Nephron progenitor cell (in vitro differentiated cells): ENCODE measurements around the gene PEX5L.

Experiments used
- DNase-seq: peaks from one replicate; pipeline ENCODE4 v3.0.0; 2021
- H3K27ac Mint-ChIP-seq: 2 replicates; pipeline ENCODE4 v1.8.0; 2021; ENCODE audit warnings: mild to moderate bottlenecking, moderate library complexity, mixed read lengths
- H3K27me3 Mint-ChIP-seq: 2 replicates; pipeline ENCODE4 v1.8.0; 2021; ENCODE audit warnings: mild to moderate bottlenecking, low read depth, mixed read lengths; ENCODE audit not compliant: poor library complexity
- H3K36me3 Mint-ChIP-seq: 2 replicates; pipeline ENCODE4 v1.8.0; 2021; ENCODE audit warnings: low read depth, mixed read lengths
- H3K4me1 Mint-ChIP-seq: 2 replicates; pipeline ENCODE4 v1.8.0; 2021; ENCODE audit warnings: mixed read lengths
- H3K4me3 Mint-ChIP-seq: 2 replicates; pipeline ENCODE4 v1.8.0; 2021; ENCODE audit warnings: mild to moderate bottlenecking, moderate library complexity, mixed read lengths
- H3K9me3 Mint-ChIP-seq: 2 replicates; pipeline ENCODE4 v1.8.0; 2021; ENCODE audit warnings: mild to moderate bottlenecking, moderate library complexity, mixed read lengths
- CTCF ChIP-seq: fragments of 200-600 bp; sonication (generic); IDR thresholded peaks from 2 replicates; pipeline ENCODE4 v1.5.0; 2021; ENCODE audit warnings: antibody characterized with exemption

PEX5L gene

GRCh38 chr3:179898024-179898423, 138.7 kb downstream of the PEX5L start:
- Mint-ChIP-seq H3K9me3 (no peaks in the 10 kb centered on the region), H3K36me3 (no peaks in the 10 kb centered on the region), H3K27me3 (peaks cover 5% of the 10 kb centered on the region), H3K4me1 (no peaks in the 10 kb centered on the region), H3K4me3 (no peak overlapping the region), H3K27ac (no peak overlapping the region)
- peak; percentile 45 for DNase-seq
- no peak for TF ChIP-seq CTCF

GRCh38 chr3:179897231-179897630, 139.5 kb downstream of the PEX5L start:
- peaks cover 5% of the 10 kb centered on the region for H3K27me3 Mint-ChIP-seq
- no peak overlapping the region for H3K4me3 Mint-ChIP-seq
- H3K9me3 Mint-ChIP-seq = no peaks in the 10 kb centered on the region
- DNase-seq = no peak
- no peaks in the 10 kb centered on the region for H3K36me3 Mint-ChIP-seq
- no peak overlapping the region for H3K27ac Mint-ChIP-seq
- no peaks in the 10 kb centered on the region for H3K4me1 Mint-ChIP-seq
- no peak for TF ChIP-seq CTCF

GRCh38 chr3:179896507-179896906, 140.2 kb downstream of the PEX5L start:
- H3K27me3 Mint-ChIP-seq = peaks cover 5% of the 10 kb centered on the region
- H3K36me3 Mint-ChIP-seq = no peaks in the 10 kb centered on the region
- no peak for TF ChIP-seq CTCF
- no peaks in the 10 kb centered on the region for H3K4me1 Mint-ChIP-seq
- H3K4me3 Mint-ChIP-seq = no peak overlapping the region
- H3K27ac Mint-ChIP-seq = no peak overlapping the region
- no peaks in the 10 kb centered on the region for H3K9me3 Mint-ChIP-seq
- no peak for DNase-seq

- DNase-seq = no peak
- no peaks in the 10 kb centered on the region for H3K36me3 Mint-ChIP-seq
- peaks cover 5% of the 10 kb centered on the region for H3K27me3 Mint-ChIP-seq
- H3K4me1 Mint-ChIP-seq = no peaks in the 10 kb centered on the region
- H3K27ac Mint-ChIP-seq = no peak overlapping the region
- no peak overlapping the region for H3K4me3 Mint-ChIP-seq
- TF ChIP-seq CTCF = no peak
- H3K9me3 Mint-ChIP-seq = no peaks in the 10 kb centered on the region
Observed at GRCh38 chr3:179895330-179895729, 141.4 kb downstream of the PEX5L start.

- no peaks in the 10 kb centered on the region for H3K27me3 Mint-ChIP-seq
- peaks cover 24% of the 10 kb centered on the region for H3K4me1 Mint-ChIP-seq
- H3K36me3 Mint-ChIP-seq = no peaks in the 10 kb centered on the region
- no peak overlapping the region for H3K27ac Mint-ChIP-seq
- TF ChIP-seq CTCF = no peak
- no peak overlapping the region for H3K4me3 Mint-ChIP-seq
- H3K9me3 Mint-ChIP-seq = no peaks in the 10 kb centered on the region
- no peak for DNase-seq
Observed at GRCh38 chr3:179887295-179887943, 149.3 kb downstream of the PEX5L start.

GRCh38 chr3:179885950-179886349, 150.8 kb downstream of the PEX5L start:
- Mint-ChIP-seq H3K36me3 (no peaks in the 10 kb centered on the region), H3K27ac (no peak overlapping the region), H3K27me3 (no peaks in the 10 kb centered on the region), H3K4me3 (no peak overlapping the region), H3K4me1 (peaks cover 27% of the 10 kb centered on the region), H3K9me3 (no peaks in the 10 kb centered on the region)
- no peak for DNase-seq
- TF ChIP-seq CTCF = no peak
